ENCODE results near the gene WIPF1.

Gene WIPF1

DNA sequence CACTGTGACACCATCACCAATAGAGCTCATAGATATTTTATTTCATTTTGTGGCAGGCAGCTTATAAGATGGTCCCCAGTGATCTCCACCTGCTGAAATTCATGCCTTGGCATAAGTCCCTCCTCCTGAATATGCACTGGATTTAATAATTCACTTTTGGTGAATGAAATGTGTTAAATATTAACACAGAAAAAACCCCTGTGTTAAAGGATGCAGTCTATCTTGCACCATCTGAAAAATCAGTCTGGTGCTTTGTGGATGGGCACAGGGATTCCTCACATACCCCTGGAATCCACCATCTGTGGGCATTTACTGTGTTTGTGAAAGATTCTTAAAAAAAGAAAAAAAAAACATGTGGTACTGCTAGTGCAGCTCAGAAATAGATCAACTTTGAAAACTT, 26.1 kb upstream of the WIPF1 start:
- H3K4me3 ChIP-seq (replicated peaks; ENCODE audit: low read depth, low read length), result no peak overlapping the region
- DNase-seq (ENCODE audit: extremely low read depth, low read depth), result no peak
- TF ChIP-seq CTCF (IDR thresholded peaks at IDR 0.05; ENCODE audit: low read depth, low read length, missing control alignments), result no peak

GRCh38 chr2:174623106-174623637, 25.6 kb upstream of the WIPF1 start:
- no peak for TF ChIP-seq CTCF (IDR thresholded peaks at IDR 0.05; ENCODE audit: low read depth, low read length, missing control alignments)
- DNase-seq (ENCODE audit: extremely low read depth, low read depth), result no peak
- no peak overlapping the region for H3K4me3 ChIP-seq (replicated peaks; ENCODE audit: low read depth, low read length)

- no peak for TF ChIP-seq CTCF (IDR thresholded peaks at IDR 0.05; ENCODE audit: low read depth, low read length, missing control alignments)
- DNase-seq (ENCODE audit: extremely low read depth, low read depth), result no peak
- H3K4me3 ChIP-seq (replicated peaks; ENCODE audit: low read depth, low read length), result no peak overlapping the region
Measured at GRCh38 chr2:174621323-174621722, 23.7 kb upstream of the WIPF1 start.

DNA sequence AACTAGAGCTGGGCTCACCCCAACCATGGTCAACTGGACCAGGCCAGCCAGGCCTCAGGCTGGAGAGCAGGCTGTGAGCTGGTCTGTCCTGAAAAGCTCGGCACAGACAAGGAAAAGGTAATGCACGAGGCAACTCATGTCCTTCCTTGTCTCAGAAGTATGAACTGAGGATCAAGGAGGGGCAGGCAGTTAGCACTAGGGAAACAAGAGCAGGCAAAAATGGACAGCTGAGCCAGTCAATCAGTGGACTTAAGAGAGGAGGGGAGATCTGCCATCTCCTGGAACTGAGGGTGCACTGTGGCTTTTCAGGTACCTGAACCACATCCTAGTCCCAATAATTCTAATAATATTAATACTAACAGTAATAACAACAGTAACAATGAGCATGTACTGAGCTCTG, 20.6 kb upstream of the WIPF1 start:
- TF ChIP-seq CTCF (IDR thresholded peaks at IDR 0.05; ENCODE audit: low read depth, low read length, missing control alignments), result no peak
- H3K4me3 ChIP-seq (replicated peaks; ENCODE audit: low read depth, low read length), result no peak overlapping the region
- no peak for DNase-seq (ENCODE audit: extremely low read depth, low read depth)

DNA sequence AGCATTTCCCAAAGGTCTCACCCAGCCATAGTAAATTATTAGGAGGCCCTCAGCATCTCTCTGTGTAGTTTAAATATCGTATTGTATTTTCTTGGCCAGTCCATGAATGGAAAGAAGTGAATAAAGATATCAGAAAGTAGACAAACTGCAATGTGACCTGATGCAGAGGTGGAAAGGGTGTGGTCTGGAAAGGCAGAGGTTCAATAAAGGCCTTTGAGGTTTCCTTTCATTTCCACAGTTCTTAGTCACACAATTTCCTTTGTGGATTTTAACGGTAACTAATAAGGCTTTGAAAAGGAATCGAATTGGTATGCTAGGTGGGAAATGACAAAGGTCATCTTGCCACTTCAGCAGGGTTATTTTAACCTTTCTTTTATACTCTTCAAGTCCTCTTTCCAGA, 20.1 kb upstream of the WIPF1 start:
- DNase-seq (ENCODE audit: extremely low read depth, low read depth), result no peak
- TF ChIP-seq CTCF (IDR thresholded peaks at IDR 0.05; ENCODE audit: low read depth, low read length, missing control alignments), result no peak
- no peak overlapping the region for H3K4me3 ChIP-seq (replicated peaks; ENCODE audit: low read depth, low read length)

DNA sequence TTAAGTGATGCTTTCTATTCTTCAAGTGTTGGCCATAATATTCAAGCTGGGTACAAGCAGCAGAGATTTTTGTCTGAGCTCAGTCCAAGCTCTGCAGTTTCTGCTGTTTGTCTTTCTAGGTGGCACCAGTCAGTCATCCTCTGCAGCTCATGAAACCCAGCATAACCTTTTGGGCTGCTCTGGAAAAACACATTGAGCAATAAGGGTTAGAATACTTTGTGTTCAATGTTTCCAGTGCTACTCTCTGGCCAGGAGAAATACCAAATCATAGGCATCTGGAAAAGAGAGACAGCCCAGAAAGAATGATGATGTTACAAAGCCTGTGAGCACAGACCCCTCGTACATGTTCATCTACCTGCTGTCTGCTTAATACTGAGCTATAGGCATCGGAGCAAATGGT, 19.5 kb upstream of the WIPF1 start:
- TF ChIP-seq CTCF (IDR thresholded peaks at IDR 0.05; ENCODE audit: low read depth, low read length, missing control alignments), result no peak
- no peak overlapping the region for H3K4me3 ChIP-seq (replicated peaks; ENCODE audit: low read depth, low read length)
- DNase-seq (ENCODE audit: extremely low read depth, low read depth), result no peak

GRCh38 chr2:174615871-174616436, 18.4 kb upstream of the WIPF1 start:
- no peak for TF ChIP-seq CTCF (IDR thresholded peaks at IDR 0.05; ENCODE audit: low read depth, low read length, missing control alignments)
- no peak overlapping the region for H3K4me3 ChIP-seq (replicated peaks; ENCODE audit: low read depth, low read length)
- DNase-seq (ENCODE audit: extremely low read depth, low read depth), result no peak
